ENCODE measurements around the gene NDUFS3.

NDUFS3 gene

DNA sequence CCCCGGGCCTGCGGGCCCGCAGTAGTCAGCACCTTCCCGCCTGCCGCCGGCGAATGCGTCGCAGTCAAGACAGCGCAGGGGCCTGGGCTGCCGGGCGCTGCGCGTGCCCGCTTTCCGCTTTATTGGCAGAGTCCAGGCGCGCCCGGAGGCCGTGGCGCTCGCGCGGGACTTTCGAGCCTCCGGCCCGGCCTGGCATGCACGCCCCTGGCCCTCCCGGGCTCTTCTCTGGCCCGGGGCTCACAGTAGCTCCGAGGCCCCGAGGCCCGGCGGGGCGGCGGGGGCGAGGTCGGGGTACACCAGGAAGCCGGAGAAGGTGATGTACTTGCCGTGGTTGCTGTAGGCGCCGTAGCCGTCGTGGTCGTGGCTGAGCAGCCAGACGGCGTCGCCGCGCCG lies 10.7 kb downstream of the NDUFS3 start:
- no peak for TF ChIP-seq CTCF (IDR thresholded peaks at IDR 0.05; ENCODE audit: poor library complexity, severe bottlenecking)
- no peak overlapping the region for H3K4me3 ChIP-seq (ENCODE audit: severe bottlenecking)
- H3K27ac ChIP-seq (ENCODE audit: poor library complexity, severe bottlenecking), result no peak overlapping the region
- H3K4me1 ChIP-seq (ENCODE audit: insufficient read depth, poor library complexity, severe bottlenecking), result no peaks in the 10 kb centered on the region
- no peaks in the 10 kb centered on the region for H3K36me3 ChIP-seq (ENCODE audit: low read depth)
- ATAC-seq (ENCODE audit: low read depth), result peak; percentile 18; the same call in 1 of the 3 replicates
- no peaks in the 10 kb centered on the region for H3K9me3 ChIP-seq (ENCODE audit: severe bottlenecking)
- no peak for DNase-seq (ENCODE audit: low spot score)
- peaks cover 29% of the 10 kb centered on the region for H3K27me3 ChIP-seq (ENCODE audit: insufficient read depth, poor library complexity, severe bottlenecking)

DNA sequence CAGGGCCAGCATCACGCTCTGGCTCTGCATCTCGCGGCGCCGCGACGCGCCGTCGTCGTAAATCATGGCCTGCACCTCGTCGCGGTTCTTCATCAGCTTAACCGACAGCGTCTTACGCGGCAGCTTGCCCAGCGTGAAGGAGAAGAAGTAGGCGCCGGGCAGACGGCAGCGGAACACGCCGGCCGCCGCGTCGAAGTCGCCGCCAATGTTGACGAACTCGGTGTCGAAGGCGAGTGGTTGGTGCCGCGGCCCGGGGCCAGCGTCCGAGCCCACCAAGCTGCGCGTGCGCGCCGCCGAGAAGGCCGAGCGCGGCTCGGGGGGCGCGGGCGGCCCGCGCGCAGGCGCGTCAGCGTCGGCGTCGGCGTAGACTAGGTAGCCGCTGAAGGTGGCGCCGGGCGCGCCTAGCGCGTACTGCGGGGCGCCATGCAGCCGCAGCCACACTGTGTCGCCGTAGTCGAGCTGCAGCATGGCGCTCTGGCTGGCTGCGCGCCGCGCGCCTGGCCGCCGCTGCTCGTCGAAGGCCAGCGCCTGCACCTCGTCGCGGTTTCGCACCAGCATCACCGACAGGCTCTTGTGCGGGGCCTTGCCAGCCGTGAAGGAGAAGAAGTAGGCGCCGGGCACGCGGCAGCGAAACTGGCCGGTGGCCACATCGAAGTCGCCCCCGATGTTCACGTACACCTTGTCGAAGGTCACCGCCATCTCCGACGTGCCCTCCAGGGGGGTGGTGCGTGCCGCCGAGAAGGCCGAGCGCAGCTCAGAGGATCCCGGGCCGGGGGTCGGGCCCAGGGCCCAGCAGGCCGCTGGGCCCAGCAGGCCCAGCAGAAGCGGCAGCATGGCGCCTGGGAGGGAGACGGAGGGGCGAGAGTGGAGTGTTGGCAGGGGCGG lies 11.3 kb downstream of the NDUFS3 start:
- ATAC-seq (ENCODE audit: low read depth), result no peak
- no peak overlapping the region for H3K27ac ChIP-seq (ENCODE audit: poor library complexity, severe bottlenecking)
- no peaks in the 10 kb centered on the region for H3K4me1 ChIP-seq (ENCODE audit: insufficient read depth, poor library complexity, severe bottlenecking)
- no peak overlapping the region for H3K4me3 ChIP-seq (ENCODE audit: severe bottlenecking)
- no peak for TF ChIP-seq CTCF (IDR thresholded peaks at IDR 0.05; ENCODE audit: poor library complexity, severe bottlenecking)
- no peaks in the 10 kb centered on the region for H3K9me3 ChIP-seq (ENCODE audit: severe bottlenecking)
- peaks cover 35% of the 10 kb centered on the region for H3K27me3 ChIP-seq (ENCODE audit: insufficient read depth, poor library complexity, severe bottlenecking)
- DNase-seq (ENCODE audit: low spot score), result no peak
- no peaks in the 10 kb centered on the region for H3K36me3 ChIP-seq (ENCODE audit: low read depth)

- Histone ChIP-seq H3K27ac (ENCODE audit: poor library complexity, severe bottlenecking) (no peak overlapping the region), H3K9me3 (ENCODE audit: severe bottlenecking) (no peaks in the 10 kb centered on the region), H3K27me3 (ENCODE audit: insufficient read depth, poor library complexity, severe bottlenecking) (peaks cover 37% of the 10 kb centered on the region), H3K4me3 (ENCODE audit: severe bottlenecking) (no peak overlapping the region), H3K4me1 (ENCODE audit: insufficient read depth, poor library complexity, severe bottlenecking) (no peaks in the 10 kb centered on the region), H3K36me3 (ENCODE audit: low read depth) (no peaks in the 10 kb centered on the region)
- ATAC-seq (ENCODE audit: low read depth) (no peak), DNase-seq (ENCODE audit: low spot score) (no peak)
- no peak for TF ChIP-seq CTCF (IDR thresholded peaks at IDR 0.05; ENCODE audit: poor library complexity, severe bottlenecking)
These were observed 12.9 kb downstream of the NDUFS3 start for GRCh38 chr11:47591764-47592163.

DNA sequence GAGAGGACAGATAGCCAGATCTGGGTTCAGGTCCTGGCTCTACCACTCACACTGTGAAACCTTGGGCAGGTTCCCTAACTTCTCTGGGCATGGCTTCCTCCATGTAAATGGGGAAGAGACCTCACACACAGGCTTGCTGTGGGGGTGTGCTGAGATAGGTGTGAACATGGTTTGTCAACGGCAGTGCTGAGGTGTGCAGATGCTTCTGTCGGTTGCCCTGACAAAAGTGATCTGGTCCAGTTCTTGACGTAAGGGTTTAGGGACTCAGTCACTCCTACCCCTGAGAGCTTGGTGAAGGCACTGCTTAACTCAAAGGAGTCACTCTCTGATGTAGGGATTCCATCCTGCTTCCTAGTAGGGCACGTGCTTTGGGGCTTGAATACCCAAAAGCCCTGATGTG lies 13.4 kb downstream of the NDUFS3 start:
- Histone ChIP-seq H3K9me3 (ENCODE audit: severe bottlenecking) (no peaks in the 10 kb centered on the region), H3K4me3 (ENCODE audit: severe bottlenecking) (no peak overlapping the region), H3K4me1 (ENCODE audit: insufficient read depth, poor library complexity, severe bottlenecking) (no peaks in the 10 kb centered on the region), H3K27ac (ENCODE audit: poor library complexity, severe bottlenecking) (no peak overlapping the region), H3K27me3 (ENCODE audit: insufficient read depth, poor library complexity, severe bottlenecking) (peaks cover 37% of the 10 kb centered on the region), H3K36me3 (ENCODE audit: low read depth) (no peaks in the 10 kb centered on the region)
- DNase-seq (ENCODE audit: low spot score) (no peak), ATAC-seq (ENCODE audit: low read depth) (no peak)
- TF ChIP-seq CTCF (IDR thresholded peaks at IDR 0.05; ENCODE audit: poor library complexity, severe bottlenecking), result no peak

DNA sequence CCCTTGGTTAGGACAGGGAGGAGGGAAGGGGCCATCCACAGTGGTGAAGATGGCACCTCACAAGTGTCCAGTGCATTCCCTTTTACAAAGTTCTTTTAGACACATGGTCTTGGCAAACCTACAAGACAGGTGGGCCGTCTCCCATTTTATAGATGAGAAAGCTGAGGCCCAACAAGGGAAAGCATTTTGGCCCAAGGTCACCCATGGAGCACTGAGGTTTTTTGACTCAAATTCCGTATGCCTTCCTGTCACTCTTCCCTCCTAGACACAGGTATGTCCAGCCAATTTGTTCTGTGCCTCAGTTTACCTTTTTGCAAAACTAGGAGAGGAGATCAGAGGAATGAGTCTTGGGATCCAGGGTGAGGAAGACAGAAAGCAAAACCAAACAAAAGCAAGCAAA lies 14.1 kb downstream of the NDUFS3 start:
- Histone ChIP-seq H3K4me3 (ENCODE audit: severe bottlenecking) (no peak overlapping the region), H3K4me1 (ENCODE audit: insufficient read depth, poor library complexity, severe bottlenecking) (no peaks in the 10 kb centered on the region), H3K27ac (ENCODE audit: poor library complexity, severe bottlenecking) (no peak overlapping the region), H3K36me3 (ENCODE audit: low read depth) (no peaks in the 10 kb centered on the region), H3K9me3 (ENCODE audit: severe bottlenecking) (no peaks in the 10 kb centered on the region), H3K27me3 (ENCODE audit: insufficient read depth, poor library complexity, severe bottlenecking) (peaks cover 37% of the 10 kb centered on the region)
- DNase-seq (ENCODE audit: low spot score) (no peak), ATAC-seq (ENCODE audit: low read depth) (no peak)
- TF ChIP-seq CTCF (IDR thresholded peaks at IDR 0.05; ENCODE audit: poor library complexity, severe bottlenecking), result no peak
